Esophagus squamous epithelium (tissue), 5 donors: ENCODE results near the gene TSPAN1. TPM values are rescaled to one million over a fixed set of nuclear protein-coding genes. Genes with fewer than 3 reads are reported as not detected.

Experiments
- DNase-seq: peaks from one replicate; lab custom pipeline; 2025; lab: John Stamatoyannopoulos, UW
- H3K27ac ChIP-seq, 4 donors: fragments of 200-600 bp; sonication (generic); one replicate each; pipeline ENCODE4 v1.5.1; 2016 to 2019; ENCODE audit warnings: mild to moderate bottlenecking in 1 of 4
- H3K27me3 ChIP-seq, 4 donors: fragments of 200-600 bp; sonication (generic); 1 replicate in 3 of 4; 2 replicates in 1 of 4; pipeline versions ENCODE4 v1.5.1 to v1.6.0; 2017 to 2021; ENCODE audit warnings: antibody characterized with exemption in 1 of 4
- H3K36me3 ChIP-seq, 3 donors: fragments of 200-600 bp; sonication (generic); one replicate each; pipeline ENCODE4 v1.5.1; 2016 to 2019
- H3K4me1 ChIP-seq, 3 donors: fragments of 200-600 bp; sonication (generic); one replicate each; pipeline ENCODE4 v1.5.1; 2017 to 2019
- H3K4me3 ChIP-seq, 4 donors: fragments of 200-600 bp; sonication (generic); 1 replicate in 3 of 4; 2 replicates in 1 of 4; pipeline ENCODE4 v1.5.1; 2016 to 2019; ENCODE audit warnings: mild to moderate bottlenecking in 2 of 4, moderate library complexity in 1 of 4
- H3K9me3 ChIP-seq, 3 donors: fragments of 200-600 bp; sonication (generic); one replicate each; pipeline ENCODE4 v1.5.1; 2016 to 2019
- POLR2A ChIP-seq, 4 donors: fragments of 450-650 bp; IDR thresholded peaks; one replicate each; pipeline ENCODE4 v1.6.1; 2017; ENCODE audit warnings: antibody characterized with exemption in 4 of 4, mild to moderate bottlenecking in 4 of 4, moderate library complexity in 3 of 4
- WGBS, 2 donors: methylation state at CpG; one replicate each; pipeline ENCODE4 v1.1.5; 2018; 5-methylcytosine and 5-hydroxymethylcytosine counted together
- intact Hi-C: fragments of 100-400 bp; cut with DNase I; formaldehyde crosslinking; loops from one replicate; pipeline ENCODE4 v1.15.0; 2022
- total RNA-seq, 4 donors: library from RNA; depleted of rRNA; stranded (reverse); fragments of >200 nt; gene quantifications; one replicate each; pipeline ENCODE4 v1.1.0, GENCODE V29; 2016
- TF ChIP-seq, protein P1 (sequence below), 6 experiments: fragments of 450-650 bp in 4 of 6; fragments of 200-600 bp in 2 of 6; sonication (generic) in 2 of 6; IDR thresholded peaks; one replicate each; pipeline ENCODE4 v1.5.1; 2016 to 2019; ENCODE audit warnings: antibody characterized with exemption in 6 of 6, mild to moderate bottlenecking in 4 of 6, moderate library complexity in 4 of 6
- donor health status: DM: yes; HTN: yes; CAD: no.

The TSPAN1 gene
- total RNA-seq, 4 donors from 2014 or later = 1.4 to 10.7 (median 5.0) TPM

DNA sequence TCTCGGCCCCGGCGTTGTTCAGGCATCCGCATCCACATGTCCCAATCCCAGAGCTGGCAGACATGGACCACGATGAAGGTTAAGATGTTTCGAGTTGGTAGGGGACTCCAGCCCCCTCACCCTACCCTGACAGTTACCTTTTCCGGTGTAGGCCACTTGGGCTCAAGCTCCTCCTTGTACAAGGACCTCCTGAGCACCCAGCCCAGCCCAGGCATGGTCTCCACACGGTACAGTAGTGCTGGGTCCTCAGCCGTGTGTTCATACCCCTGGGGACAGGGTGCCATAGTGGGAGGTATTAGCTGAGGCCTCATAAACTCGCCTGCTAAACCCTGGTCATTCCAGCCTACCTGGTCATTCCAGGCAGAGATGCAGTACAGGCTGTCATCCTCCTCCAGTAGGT, 17.3 kb downstream of the TSPAN1 start:
- WGBS, 2 donors = 87% methylated on average over 3 to 7 of the region's 10 CpGs
- H3K4me1 ChIP-seq = peaks cover 9 to 41% (median 22%) of the 10 kb centered on the region in 3 donors
- TF ChIP-seq, protein P1, sequence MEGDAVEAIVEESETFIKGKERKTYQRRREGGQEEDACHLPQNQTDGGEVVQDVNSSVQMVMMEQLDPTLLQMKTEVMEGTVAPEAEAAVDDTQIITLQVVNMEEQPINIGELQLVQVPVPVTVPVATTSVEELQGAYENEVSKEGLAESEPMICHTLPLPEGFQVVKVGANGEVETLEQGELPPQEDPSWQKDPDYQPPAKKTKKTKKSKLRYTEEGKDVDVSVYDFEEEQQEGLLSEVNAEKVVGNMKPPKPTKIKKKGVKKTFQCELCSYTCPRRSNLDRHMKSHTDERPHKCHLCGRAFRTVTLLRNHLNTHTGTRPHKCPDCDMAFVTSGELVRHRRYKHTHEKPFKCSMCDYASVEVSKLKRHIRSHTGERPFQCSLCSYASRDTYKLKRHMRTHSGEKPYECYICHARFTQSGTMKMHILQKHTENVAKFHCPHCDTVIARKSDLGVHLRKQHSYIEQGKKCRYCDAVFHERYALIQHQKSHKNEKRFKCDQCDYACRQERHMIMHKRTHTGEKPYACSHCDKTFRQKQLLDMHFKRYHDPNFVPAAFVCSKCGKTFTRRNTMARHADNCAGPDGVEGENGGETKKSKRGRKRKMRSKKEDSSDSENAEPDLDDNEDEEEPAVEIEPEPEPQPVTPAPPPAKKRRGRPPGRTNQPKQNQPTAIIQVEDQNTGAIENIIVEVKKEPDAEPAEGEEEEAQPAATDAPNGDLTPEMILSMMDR (IDR thresholded peaks at IDR 0.05) = no peak
- no peak for TF ChIP-seq POLR2A (IDR thresholded peaks at IDR 0.05)
- no peaks in the 10 kb centered on the region for H3K27me3 ChIP-seq
- DNase-seq = no peak
- H3K9me3 ChIP-seq = no peaks in the 10 kb centered on the region
- H3K36me3 ChIP-seq = peaks cover 19 to 94% (median 26%) of the 10 kb centered on the region in 3 donors
- intact Hi-C loops = no loop called here
- no peak overlapping the region for H3K4me3 ChIP-seq
- H3K27ac ChIP-seq = no peak overlapping the region

DNA sequence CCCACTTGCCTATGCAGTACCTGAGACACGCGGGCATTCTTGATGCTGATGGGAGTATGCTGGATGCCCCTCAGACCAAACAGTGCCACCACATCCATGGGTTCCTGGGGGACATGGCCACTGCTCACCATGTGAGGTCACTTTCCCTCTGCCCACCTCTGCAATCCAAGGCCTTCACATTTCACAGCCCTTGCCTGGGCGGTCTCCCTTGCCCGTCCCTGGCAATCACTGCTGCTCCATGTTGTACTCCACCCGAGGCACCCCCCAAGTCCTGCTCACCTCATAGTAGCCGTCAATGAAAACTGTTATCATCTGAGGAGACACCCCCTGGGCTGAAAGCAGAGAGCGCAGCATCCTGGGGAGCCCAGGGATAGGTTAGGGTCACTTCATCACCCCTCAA, 18.4 kb downstream of the TSPAN1 start:
- intact Hi-C loops = no loop called here
- Histone ChIP-seq H3K4me3 (no peak overlapping the region), H3K27me3 (no peaks in the 10 kb centered on the region), H3K27ac (no peak overlapping the region), H3K4me1 (peaks cover 18 to 39% (median 24%) of the 10 kb centered on the region in 3 donors), H3K9me3 (no peaks in the 10 kb centered on the region), H3K36me3 (peaks cover 19 to 85% (median 26%) of the 10 kb centered on the region in 3 donors)
- 94 to 100% methylated on average over 2 to 5 of the region's 7 CpGs for WGBS, 2 donors
- DNase-seq = no peak
- TF ChIP-seq POLR2A (IDR thresholded peaks at IDR 0.05) = no peak
- TF ChIP-seq, protein P1 (IDR thresholded peaks at IDR 0.05) = no peak

DNA sequence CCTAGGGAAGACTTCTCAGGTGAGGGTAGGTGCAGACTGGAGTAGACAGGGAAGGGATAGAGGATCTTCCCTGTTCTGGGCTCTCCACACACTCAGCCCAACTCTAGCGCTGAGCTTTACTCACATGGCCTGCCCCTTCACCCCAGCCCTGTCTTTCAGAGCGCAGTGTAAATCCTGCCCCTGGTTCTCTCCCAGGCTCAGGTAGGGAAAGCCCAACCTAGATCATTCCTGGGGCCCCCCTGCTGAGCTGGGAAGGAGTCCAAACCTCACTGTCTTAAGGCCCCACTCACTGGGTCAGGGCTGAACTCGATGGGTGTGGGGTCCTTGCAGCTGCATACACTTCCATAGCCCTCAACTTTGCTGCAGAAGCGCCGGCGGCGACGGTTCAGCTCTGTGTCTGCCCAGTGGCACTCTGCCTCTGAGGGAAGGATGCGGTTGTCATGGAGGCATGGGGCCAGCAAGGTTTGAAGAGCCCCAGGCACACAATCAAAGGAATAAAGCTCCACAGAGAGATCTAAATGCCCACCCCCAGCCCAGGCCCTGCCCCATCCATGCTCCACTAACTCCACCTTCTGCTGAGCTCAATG, 19.2 kb downstream of the TSPAN1 start:
- no peaks in the 10 kb centered on the region for H3K9me3 ChIP-seq
- intact Hi-C loops = no loop called here
- TF ChIP-seq, protein P1 (IDR thresholded peaks at IDR 0.05) = no peak
- TF ChIP-seq POLR2A (IDR thresholded peaks at IDR 0.05) = no peak
- H3K27me3 ChIP-seq = no peaks in the 10 kb centered on the region
- H3K36me3 ChIP-seq = peaks cover 19 to 80% (median 26%) of the 10 kb centered on the region in 3 donors
- peaks cover 21 to 38% (median 21%) of the 10 kb centered on the region in 3 donors for H3K4me1 ChIP-seq
- no peak for DNase-seq
- no peak overlapping the region for H3K27ac ChIP-seq
- no peak overlapping the region for H3K4me3 ChIP-seq
- 80 to 89% methylated on average over 2 to 5 of the region's 9 CpGs for WGBS, 2 donors

DNA sequence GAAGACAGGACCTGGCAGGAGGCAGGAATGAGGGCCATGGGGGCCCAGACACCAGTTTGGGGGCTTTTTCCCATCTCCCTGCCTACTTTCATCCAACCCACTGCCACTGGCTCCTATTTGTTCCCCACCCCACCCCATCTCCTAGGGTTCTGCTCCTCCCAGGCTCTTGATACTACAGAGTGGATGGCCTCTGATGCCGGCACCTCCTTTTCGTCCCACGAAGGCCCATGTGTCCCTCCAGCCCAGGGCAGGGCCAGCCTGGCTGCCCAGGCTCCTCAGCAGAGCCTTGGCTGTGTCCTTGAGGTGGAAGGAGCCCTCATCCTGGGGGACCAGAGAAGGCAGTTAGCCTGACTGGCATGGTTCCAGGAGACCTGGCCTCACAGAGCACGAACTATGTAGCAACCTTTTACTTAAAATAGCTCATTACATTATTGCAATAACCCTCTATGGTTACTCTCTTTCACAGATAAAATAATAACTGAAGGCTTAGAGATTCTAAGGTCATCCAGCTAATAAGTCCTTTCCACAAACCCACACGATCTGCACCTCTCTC, 19.8 kb downstream of the TSPAN1 start:
- no peak overlapping the region for H3K4me3 ChIP-seq
- 78 to 83% methylated on average over 3 to 4 of the region's 5 CpGs for WGBS, 2 donors
- intact Hi-C loops = no loop called here
- H3K4me1 ChIP-seq = peaks cover 18 to 38% (median 21%) of the 10 kb centered on the region in 3 donors
- DNase-seq = no peak
- peaks cover 19 to 74% (median 26%) of the 10 kb centered on the region in 3 donors for H3K36me3 ChIP-seq
- TF ChIP-seq, protein P1 (IDR thresholded peaks at IDR 0.05) = no peak
- no peak for TF ChIP-seq POLR2A (IDR thresholded peaks at IDR 0.05)
- no peak overlapping the region for H3K27ac ChIP-seq
- no peaks in the 10 kb centered on the region for H3K27me3 ChIP-seq
- no peaks in the 10 kb centered on the region for H3K9me3 ChIP-seq

DNA sequence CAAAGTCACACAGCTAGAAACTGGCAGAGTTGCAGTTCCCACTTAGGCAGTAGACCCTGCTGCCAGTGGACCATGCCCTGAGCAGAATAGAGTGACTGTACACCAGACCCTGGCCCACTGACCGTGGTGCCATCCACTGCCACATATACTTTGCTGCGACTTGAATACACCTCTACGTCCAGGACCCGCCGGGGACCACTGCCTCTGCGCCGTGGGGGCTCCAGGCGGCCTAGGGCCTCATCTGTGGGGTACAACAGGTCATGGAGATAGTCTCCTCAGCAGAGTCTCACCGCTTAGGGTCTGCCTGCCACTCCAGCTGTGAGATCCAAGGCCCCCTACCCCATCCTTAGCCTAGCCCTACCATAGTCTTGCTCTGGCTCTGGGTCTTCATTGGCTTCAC, 21.7 kb downstream of the TSPAN1 start:
- TF ChIP-seq, protein P1 (IDR thresholded peaks at IDR 0.05) = no peak
- TF ChIP-seq POLR2A (IDR thresholded peaks at IDR 0.05) = no peak
- Histone ChIP-seq H3K36me3 (peaks cover 19 to 55% (median 21%) of the 10 kb centered on the region in 3 donors), H3K4me3 (no peak overlapping the region), H3K27ac (no peak overlapping the region), H3K9me3 (no peaks in the 10 kb centered on the region), H3K4me1 (peaks cover 18 to 39% (median 21%) of the 10 kb centered on the region in 3 donors), H3K27me3 (no peaks in the 10 kb centered on the region)
- 94% methylated on average over 6 to 9 of the region's 9 CpGs for WGBS, 2 donors
- DNase-seq = no peak
- intact Hi-C loops = no loop called here
